ENCODE results near the gene AHI1. TPM values are rescaled to one million over a fixed set of nuclear protein-coding genes. Genes with fewer than 3 reads are reported as not detected.

AHI1 gene
- polyA plus RNA-seq, 1 of the 3 experiments (the other 2 are of a cell fraction): 7.3 TPM

GRCh38 chr6:135267085-135267484 lies 230.5 kb downstream of the AHI1 start:
- Histone ChIP-seq H3K4me2 (no peak overlapping the region), H2AFZ (ENCODE audit: low read depth) (no peak overlapping the region), H3K36me3 (replicated peaks in 1 of 2; ENCODE audit: control insufficient read depth in 1 of 2, insufficient read depth in 2 of 2, low read length in 1 of 2) (no peaks in the 10 kb centered on the region), H3K4me1 (ENCODE audit: control insufficient read depth in 1 of 2, insufficient read depth in 2 of 2, low read depth in 1 of 2, low read length in 1 of 2) (no peaks in the 10 kb centered on the region), H3K27me3 (ENCODE audit: insufficient read depth) (no peaks in the 10 kb centered on the region), H3K79me2 (ENCODE audit: insufficient read depth) (no peaks in the 10 kb centered on the region), H3K4me3 (ENCODE audit: low read depth in 2 of 2, low read length in 1 of 2) (no peak overlapping the region), H3K9me2 (no peaks in the 10 kb centered on the region), H3K9ac (no peak overlapping the region), H3K9me3 (no peaks in the 10 kb centered on the region), H3F3A (replicated peaks; ENCODE audit: insufficient read depth) (no peaks in the 10 kb centered on the region), H3K27ac (ENCODE audit: low read depth in 2 of 2, low read length in 1 of 2) (no peak overlapping the region), H4K20me1 (ENCODE audit: insufficient read depth) (no peaks in the 10 kb centered on the region)
- no peak for DNase-seq
- ChIA-PET POLR2A (no interaction called here), CTCF (no interaction called here)
- TF ChIP-seq ELF1 (IDR thresholded peaks at IDR 0.05) (no peak), RXRA (IDR thresholded peaks at IDR 0.05; ENCODE audit: borderline replicate concordance, low read depth) (no peak), SIN3A (IDR thresholded peaks at IDR 0.05; ENCODE audit: borderline replicate concordance, low read depth, low read length) (no peak), TEAD4 (IDR thresholded peaks at IDR 0.05; ENCODE audit: borderline replicate concordance, insufficient read depth) (no peak), TCF12 (IDR thresholded peaks at IDR 0.05) (no peak), NFIC (IDR thresholded peaks at IDR 0.05; ENCODE audit: borderline replicate concordance) (no peak), FOXJ3 (CRISPR knock-in tag; IDR thresholded peaks at IDR 0.05) (no peak), CHD2 (IDR thresholded peaks at IDR 0.05; ENCODE audit: low read length, partially characterized antibody) (no peak), FOXM1 (IDR thresholded peaks at IDR 0.05; ENCODE audit: low read depth) (no peak), RCOR1 (IDR thresholded peaks at IDR 0.05; ENCODE audit: low read length) (no peak), USF2 (IDR thresholded peaks at IDR 0.05; ENCODE audit: borderline replicate concordance, low read depth, low read length) (no peak), RFX5 (IDR thresholded peaks at IDR 0.05; ENCODE audit: low read length) (no peak), JUND (IDR thresholded peaks at IDR 0.05) (no peak), MAX (IDR thresholded peaks at IDR 0.05; ENCODE audit: low read depth) (no peak), FOSL2 (IDR thresholded peaks at IDR 0.05; ENCODE audit: borderline replicate concordance, low read depth) (no peak), ZBTB33 (IDR thresholded peaks at IDR 0.05; ENCODE audit: borderline replicate concordance, low read depth) (no peak), TAF1 (IDR thresholded peaks at IDR 0.05; ENCODE audit: borderline replicate concordance, low read depth, low read length) (no peak), MXI1 (IDR thresholded peaks at IDR 0.05; ENCODE audit: low read depth, low read length) (no peak), IRF3 (IDR thresholded peaks at IDR 0.05; ENCODE audit: low read depth, low read length) (no peak)
- WGBS (ENCODE audit: low lambda C conversion rate): 83% methylated on average over 2 of the region's 2 CpGs
